Neural cell (in vitro differentiated cells): ENCODE data around the gene BCL6B. TPM values are rescaled to one million over a fixed set of nuclear protein-coding genes. Genes with fewer than 3 reads are reported as not detected.

Experiments
- H2AFZ ChIP-seq: fragments of 200-600, 300-800 bp; sonication (generic), shearing (Covaris generic); 2 replicates; pipeline ENCODE4 v1.6.0; 2014; ENCODE audit warnings: low read depth, mild to moderate bottlenecking, antibody characterized with exemption, low read length, moderate library complexity
- H3F3A ChIP-seq: fragments of 200-600 bp; shearing (Covaris generic); 2 replicates; pipeline ENCODE4 v1.6.1; 2016; ENCODE audit warnings: mild to moderate bottlenecking, moderate library complexity, mixed read lengths, antibody characterized with exemption, low read length; ENCODE audit not compliant: insufficient read depth, poor library complexity, severe bottlenecking
- H3K27ac ChIP-seq: fragments of 200-600, 300-800 bp; sonication (generic), shearing (Covaris generic); 2 replicates; pipeline ENCODE4 v1.5.1; 2014; ENCODE audit warnings: mild to moderate bottlenecking, low read length, moderate library complexity
- H3K27me3 ChIP-seq: fragments of 300-800, 200-600 bp; sonication (generic), shearing (Covaris generic); 2 replicates; pipeline ENCODE4 v1.6.0; 2014; ENCODE audit warnings: mild to moderate bottlenecking, low read depth, low read length, moderate library complexity; ENCODE audit not compliant: insufficient read depth
- H3K36me3 ChIP-seq: fragments of 300-800, 200-600 bp; sonication (generic), shearing (Covaris generic); 2 replicates; pipeline ENCODE4 v1.5.1; 2014; ENCODE audit warnings: mild to moderate bottlenecking, antibody characterized with exemption, low read length, moderate library complexity; ENCODE audit not compliant: insufficient read depth
- H3K4me2 ChIP-seq: fragments of 300-800, 200-600 bp; sonication (generic), shearing (Covaris generic); 2 replicates; pipeline ENCODE4 v1.6.0; 2014; ENCODE audit warnings: mild to moderate bottlenecking, low read length
- H3K4me3 ChIP-seq: fragments of 300-800, 200-600 bp; sonication (generic), shearing (Covaris generic); 2 replicates; pipeline ENCODE4 v1.5.1; 2014; ENCODE audit warnings: mild to moderate bottlenecking, low read length, moderate library complexity
- H3K79me2 ChIP-seq: fragments of 200-600 bp; shearing (Covaris generic); replicated peaks from 2 replicates; pipeline ENCODE4 v1.6.0; 2014; ENCODE audit warnings: mild to moderate bottlenecking, low read length, moderate library complexity; ENCODE audit not compliant: insufficient read depth
- H3K9ac ChIP-seq: fragments of 300-800, 200-600 bp; sonication (generic), shearing (Covaris generic); 2 replicates; pipeline ENCODE4 v1.6.1; 2016; ENCODE audit warnings: mild to moderate bottlenecking, low read length, mixed read lengths
- H3K9me2 ChIP-seq: fragments of 200-600 bp; shearing (Covaris generic); 2 replicates; pipeline ENCODE4 v1.6.1; 2016; ENCODE audit warnings: mild to moderate bottlenecking, low read length, mixed read lengths; ENCODE audit not compliant: insufficient read depth
- H3K9me3 ChIP-seq: fragments of 200-600, 300-800 bp; sonication (generic), shearing (Covaris generic); 2 replicates; pipeline ENCODE4 v1.6.1; 2016; ENCODE audit warnings: mild to moderate bottlenecking, mixed run types, low read length, moderate library complexity, mixed read lengths
- H4K20me1 ChIP-seq: fragments of 200-600 bp; shearing (Covaris generic); 2 replicates; pipeline ENCODE4 v1.6.1; 2016; ENCODE audit warnings: mild to moderate bottlenecking, mixed run types; ENCODE audit not compliant: insufficient read depth
- EP300 ChIP-seq: fragments of 450-650 bp; conservative IDR thresholded peaks from 2 replicates; pipeline ENCODE4 v1.6.1; 2014; ENCODE audit warnings: antibody characterized with exemption, mild to moderate bottlenecking, moderate library complexity; ENCODE audit not compliant: poor library complexity, severe bottlenecking
- EZH2 ChIP-seq: fragments of 200-600, 300-800 bp; shearing (Covaris generic), sonication (generic); IDR thresholded peaks from 2 replicates; pipeline ENCODE4 v1.6.1; 2014; ENCODE audit warnings: antibody characterized with exemption, low read length, borderline replicate concordance, mild to moderate bottlenecking; ENCODE audit not compliant: insufficient read depth, poor library complexity, severe bottlenecking
- MXI1 ChIP-seq: fragments of 450-650 bp; conservative IDR thresholded peaks from 2 replicates; pipeline ENCODE4 v1.6.1; 2014; ENCODE audit warnings: antibody characterized with exemption, mild to moderate bottlenecking; ENCODE audit not compliant: poor library complexity, severe bottlenecking
- POLR2AphosphoS5 ChIP-seq: IDR thresholded peaks from 2 replicates; pipeline ENCODE4 v1.6.1; 2012
- RAD21 ChIP-seq: fragments of 450-650 bp; conservative IDR thresholded peaks from 2 replicates; pipeline ENCODE4 v1.6.1; 2014; ENCODE audit warnings: antibody characterized with exemption, mild to moderate bottlenecking, moderate library complexity
- SMC3 ChIP-seq: fragments of 450-650 bp; conservative IDR thresholded peaks from 2 replicates; pipeline ENCODE4 v1.6.1; 2014; ENCODE audit warnings: antibody characterized with exemption, mild to moderate bottlenecking, moderate library complexity; ENCODE audit not compliant: poor library complexity
- TAF1 ChIP-seq: IDR thresholded peaks from 2 replicates; pipeline ENCODE4 v1.6.1; 2012; ENCODE audit warnings: low read depth
- polyA plus RNA-seq: library from polyadenylated mRNA; depleted of rRNA; stranded (reverse); fragments of >200 nt; gene quantifications from 2 replicates; pipeline ENCODE4 v1.2.3, GENCODE V29; 2014
- TF ChIP-seq, protein P1 (sequence below): IDR thresholded peaks from 2 replicates; pipeline ENCODE4 v1.6.1; 2012; ENCODE audit warnings: borderline replicate concordance
- TF ChIP-seq, protein P2 (sequence below): fragments of 450-650 bp; IDR thresholded peaks from 2 replicates; pipeline ENCODE4 v1.5.1; 2014; ENCODE audit warnings: antibody characterized with exemption, mild to moderate bottlenecking, moderate library complexity; ENCODE audit not compliant: poor library complexity, severe bottlenecking

The BCL6B gene
- polyA plus RNA-seq, 1 donor from 2014 or later, result not detected

DNA sequence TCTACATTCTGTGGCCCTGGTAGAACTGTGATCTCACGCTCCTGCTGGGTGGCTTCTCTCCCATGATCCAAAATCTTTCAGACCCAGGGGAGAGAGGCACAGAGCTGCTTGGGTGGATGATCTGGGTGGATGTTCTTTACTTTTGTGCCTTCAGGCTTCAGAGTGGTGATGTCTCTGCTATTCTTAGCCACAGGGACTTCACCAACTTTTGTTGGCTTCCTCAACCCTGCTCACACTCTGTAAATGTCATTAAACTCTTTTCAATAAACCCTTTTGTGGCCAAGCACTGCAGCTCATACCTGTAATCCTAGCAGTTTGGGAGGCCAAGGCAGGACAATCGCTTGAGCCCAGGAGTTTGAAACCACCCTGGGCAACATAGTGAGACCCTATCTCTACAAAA is 49.6 kb downstream of the BCL6B start:
- Histone ChIP-seq H3K27ac (no peak overlapping the region), H3K79me2 (no peaks in the 10 kb centered on the region), H3K9ac (no peak overlapping the region), H3K9me3 (no peaks in the 10 kb centered on the region), H3F3A (no peaks in the 10 kb centered on the region), H4K20me1 (no peaks in the 10 kb centered on the region), H3K4me3 (no peak overlapping the region), H3K36me3 (no peaks in the 10 kb centered on the region), H2AFZ (no peak overlapping the region), H3K9me2 (no peaks in the 10 kb centered on the region), H3K4me2 (no peak overlapping the region), H3K27me3 (no peaks in the 10 kb centered on the region)
- no peak for TF ChIP-seq EZH2
- TF ChIP-seq, protein P1, sequence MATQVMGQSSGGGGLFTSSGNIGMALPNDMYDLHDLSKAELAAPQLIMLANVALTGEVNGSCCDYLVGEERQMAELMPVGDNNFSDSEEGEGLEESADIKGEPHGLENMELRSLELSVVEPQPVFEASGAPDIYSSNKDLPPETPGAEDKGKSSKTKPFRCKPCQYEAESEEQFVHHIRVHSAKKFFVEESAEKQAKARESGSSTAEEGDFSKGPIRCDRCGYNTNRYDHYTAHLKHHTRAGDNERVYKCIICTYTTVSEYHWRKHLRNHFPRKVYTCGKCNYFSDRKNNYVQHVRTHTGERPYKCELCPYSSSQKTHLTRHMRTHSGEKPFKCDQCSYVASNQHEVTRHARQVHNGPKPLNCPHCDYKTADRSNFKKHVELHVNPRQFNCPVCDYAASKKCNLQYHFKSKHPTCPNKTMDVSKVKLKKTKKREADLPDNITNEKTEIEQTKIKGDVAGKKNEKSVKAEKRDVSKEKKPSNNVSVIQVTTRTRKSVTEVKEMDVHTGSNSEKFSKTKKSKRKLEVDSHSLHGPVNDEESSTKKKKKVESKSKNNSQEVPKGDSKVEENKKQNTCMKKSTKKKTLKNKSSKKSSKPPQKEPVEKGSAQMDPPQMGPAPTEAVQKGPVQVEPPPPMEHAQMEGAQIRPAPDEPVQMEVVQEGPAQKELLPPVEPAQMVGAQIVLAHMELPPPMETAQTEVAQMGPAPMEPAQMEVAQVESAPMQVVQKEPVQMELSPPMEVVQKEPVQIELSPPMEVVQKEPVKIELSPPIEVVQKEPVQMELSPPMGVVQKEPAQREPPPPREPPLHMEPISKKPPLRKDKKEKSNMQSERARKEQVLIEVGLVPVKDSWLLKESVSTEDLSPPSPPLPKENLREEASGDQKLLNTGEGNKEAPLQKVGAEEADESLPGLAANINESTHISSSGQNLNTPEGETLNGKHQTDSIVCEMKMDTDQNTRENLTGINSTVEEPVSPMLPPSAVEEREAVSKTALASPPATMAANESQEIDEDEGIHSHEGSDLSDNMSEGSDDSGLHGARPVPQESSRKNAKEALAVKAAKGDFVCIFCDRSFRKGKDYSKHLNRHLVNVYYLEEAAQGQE, result no peak
- no peak for TF ChIP-seq SMC3
- no peak for TF ChIP-seq TAF1
- TF ChIP-seq, protein P2, sequence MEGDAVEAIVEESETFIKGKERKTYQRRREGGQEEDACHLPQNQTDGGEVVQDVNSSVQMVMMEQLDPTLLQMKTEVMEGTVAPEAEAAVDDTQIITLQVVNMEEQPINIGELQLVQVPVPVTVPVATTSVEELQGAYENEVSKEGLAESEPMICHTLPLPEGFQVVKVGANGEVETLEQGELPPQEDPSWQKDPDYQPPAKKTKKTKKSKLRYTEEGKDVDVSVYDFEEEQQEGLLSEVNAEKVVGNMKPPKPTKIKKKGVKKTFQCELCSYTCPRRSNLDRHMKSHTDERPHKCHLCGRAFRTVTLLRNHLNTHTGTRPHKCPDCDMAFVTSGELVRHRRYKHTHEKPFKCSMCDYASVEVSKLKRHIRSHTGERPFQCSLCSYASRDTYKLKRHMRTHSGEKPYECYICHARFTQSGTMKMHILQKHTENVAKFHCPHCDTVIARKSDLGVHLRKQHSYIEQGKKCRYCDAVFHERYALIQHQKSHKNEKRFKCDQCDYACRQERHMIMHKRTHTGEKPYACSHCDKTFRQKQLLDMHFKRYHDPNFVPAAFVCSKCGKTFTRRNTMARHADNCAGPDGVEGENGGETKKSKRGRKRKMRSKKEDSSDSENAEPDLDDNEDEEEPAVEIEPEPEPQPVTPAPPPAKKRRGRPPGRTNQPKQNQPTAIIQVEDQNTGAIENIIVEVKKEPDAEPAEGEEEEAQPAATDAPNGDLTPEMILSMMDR, result no peak
- no peak for TF ChIP-seq RAD21
- no peak for TF ChIP-seq MXI1
- TF ChIP-seq POLR2AphosphoS5, result no peak
- no peak for TF ChIP-seq EP300

DNA sequence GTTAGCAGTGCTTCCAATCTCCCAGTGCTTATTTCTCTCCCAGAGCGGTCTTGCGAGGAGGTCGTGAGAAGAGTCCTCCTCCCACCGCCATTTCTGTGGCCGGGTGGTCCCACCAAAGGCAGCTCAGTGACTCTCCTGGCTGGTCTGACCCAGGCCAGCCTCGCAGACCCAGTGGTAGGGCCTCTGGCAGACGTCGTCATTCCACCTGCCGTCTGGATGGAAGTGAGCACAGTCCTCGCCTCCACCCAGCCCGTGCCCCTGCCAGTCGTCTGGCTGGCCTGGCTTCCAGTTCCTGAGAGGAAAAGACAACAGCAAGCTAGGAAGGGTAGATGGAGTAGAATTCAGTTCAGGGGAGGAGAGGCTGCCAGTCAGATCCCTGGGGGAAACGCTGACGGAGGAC is 52.1 kb downstream of the BCL6B start:
- Histone ChIP-seq H3K9me3 (no peaks in the 10 kb centered on the region), H3F3A (no peaks in the 10 kb centered on the region), H3K4me2 (no peak overlapping the region), H3K27ac (no peak overlapping the region), H2AFZ (no peak overlapping the region), H3K9me2 (no peaks in the 10 kb centered on the region), H3K79me2 (no peaks in the 10 kb centered on the region), H3K9ac (no peak overlapping the region), H3K4me3 (no peak overlapping the region), H3K36me3 (no peaks in the 10 kb centered on the region), H3K27me3 (no peaks in the 10 kb centered on the region), H4K20me1 (no peaks in the 10 kb centered on the region)
- no peak for TF ChIP-seq SMC3
- TF ChIP-seq EZH2, result no peak
- TF ChIP-seq TAF1, result no peak
- no peak for TF ChIP-seq POLR2AphosphoS5
- TF ChIP-seq EP300, result no peak
- TF ChIP-seq, protein P2, result no peak
- no peak for TF ChIP-seq RAD21
